CD4-positive, alpha-beta T cell treated with Interleukin-1 beta for 1 hour (primary cell): ENCODE measurements around the gene GSTM3.

Experiments
- DNase-seq, 2 donors: peaks; one replicate each; pipeline ENCODE4 v3.0.0-alpha.2; 2020 to 2022

The GSTM3 gene

DNA sequence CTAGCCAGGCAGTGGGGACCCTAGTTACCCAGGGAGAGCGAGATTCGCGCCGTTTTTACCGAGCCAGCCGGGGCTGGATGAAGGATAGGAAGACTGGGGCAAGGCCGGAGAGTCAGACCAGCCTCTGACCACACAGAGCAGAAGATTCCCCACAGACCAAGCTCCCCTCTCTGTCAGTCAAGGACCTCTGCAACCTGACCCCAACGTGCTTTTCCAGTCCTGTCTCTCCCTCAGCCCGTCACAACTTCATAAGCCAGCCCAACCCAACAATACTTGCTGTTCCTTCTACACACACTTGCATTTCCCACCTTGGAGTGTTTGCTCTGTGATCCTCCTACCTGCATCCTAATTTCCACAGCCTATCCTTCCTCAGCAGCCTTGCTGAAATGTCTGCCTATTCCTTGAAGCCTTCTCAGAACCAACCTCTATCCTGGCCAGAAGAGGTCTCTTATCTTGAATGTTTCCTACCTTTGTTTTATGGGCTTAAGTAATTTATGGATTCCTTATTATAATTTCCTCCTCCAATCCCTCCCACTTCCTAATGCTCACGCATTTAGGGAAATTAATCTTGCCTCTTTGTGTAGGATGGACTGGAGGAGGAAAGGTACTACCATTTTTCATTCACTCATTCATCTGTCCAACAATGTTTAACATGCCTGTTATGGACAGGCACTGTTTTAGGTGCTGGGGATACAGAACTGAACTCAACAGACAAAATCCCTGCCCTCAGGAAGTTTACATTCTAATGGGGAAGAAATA, at the start of gene GSTM3:
TSS of gene GSTM3 (minus strand) at position 424 of the 759 bp plus-strand sequence. CDS start 751 bp downstream, outside the sequence.
- DNase-seq, result no peak

DNA sequence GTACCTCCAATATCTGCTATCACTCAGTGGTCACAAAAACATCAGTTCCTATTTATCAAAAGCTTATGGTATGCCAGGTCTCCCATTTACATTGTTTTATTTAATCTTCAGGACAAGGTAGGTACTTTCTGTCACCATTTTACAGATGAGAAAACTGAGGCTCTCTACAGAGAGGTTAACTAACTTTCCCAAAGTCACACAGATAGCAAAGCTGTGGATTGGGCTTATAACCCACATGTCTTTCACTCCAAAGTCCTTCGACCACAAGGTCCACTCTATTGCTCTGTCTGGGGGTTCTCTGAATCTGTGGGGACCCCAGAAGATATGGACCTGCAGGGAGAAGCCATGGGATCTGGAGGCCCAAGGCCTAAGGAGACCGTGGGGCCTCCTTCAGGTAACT, 49.5 kb upstream of the GSTM3 start:
- no peak for DNase-seq

DNA sequence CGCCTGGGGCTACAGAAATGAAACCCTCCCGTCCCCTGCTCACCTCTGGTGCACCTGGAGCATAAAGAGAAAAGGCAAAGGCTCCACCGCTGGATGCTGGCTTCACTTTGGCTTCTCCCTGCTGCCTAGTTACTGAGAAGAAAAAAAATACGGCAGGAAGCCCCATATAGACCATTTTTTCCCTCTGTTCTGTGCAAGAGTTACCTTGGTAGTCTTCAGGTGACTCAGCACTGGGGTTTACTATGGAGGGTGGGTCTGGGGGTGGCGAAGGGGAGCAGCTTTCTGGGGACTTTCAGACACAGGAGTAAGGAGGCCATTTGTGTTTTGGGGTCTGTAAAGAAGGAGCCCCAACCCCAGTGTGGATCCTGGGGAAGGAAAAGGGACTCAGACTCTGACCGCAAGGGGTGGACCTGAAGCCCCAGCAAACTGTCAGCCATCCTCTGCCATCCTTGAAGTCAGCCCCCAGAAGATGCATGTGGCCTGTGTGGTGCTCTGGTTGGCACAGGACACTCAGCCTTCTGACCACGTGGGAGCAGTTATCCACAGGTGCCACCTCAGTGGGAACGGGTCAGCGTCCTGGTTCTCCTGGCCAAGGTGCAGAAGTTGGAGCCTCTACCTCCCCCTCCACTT, 48.8 kb upstream of the GSTM3 start:
- DNase-seq, result no peak

DNA sequence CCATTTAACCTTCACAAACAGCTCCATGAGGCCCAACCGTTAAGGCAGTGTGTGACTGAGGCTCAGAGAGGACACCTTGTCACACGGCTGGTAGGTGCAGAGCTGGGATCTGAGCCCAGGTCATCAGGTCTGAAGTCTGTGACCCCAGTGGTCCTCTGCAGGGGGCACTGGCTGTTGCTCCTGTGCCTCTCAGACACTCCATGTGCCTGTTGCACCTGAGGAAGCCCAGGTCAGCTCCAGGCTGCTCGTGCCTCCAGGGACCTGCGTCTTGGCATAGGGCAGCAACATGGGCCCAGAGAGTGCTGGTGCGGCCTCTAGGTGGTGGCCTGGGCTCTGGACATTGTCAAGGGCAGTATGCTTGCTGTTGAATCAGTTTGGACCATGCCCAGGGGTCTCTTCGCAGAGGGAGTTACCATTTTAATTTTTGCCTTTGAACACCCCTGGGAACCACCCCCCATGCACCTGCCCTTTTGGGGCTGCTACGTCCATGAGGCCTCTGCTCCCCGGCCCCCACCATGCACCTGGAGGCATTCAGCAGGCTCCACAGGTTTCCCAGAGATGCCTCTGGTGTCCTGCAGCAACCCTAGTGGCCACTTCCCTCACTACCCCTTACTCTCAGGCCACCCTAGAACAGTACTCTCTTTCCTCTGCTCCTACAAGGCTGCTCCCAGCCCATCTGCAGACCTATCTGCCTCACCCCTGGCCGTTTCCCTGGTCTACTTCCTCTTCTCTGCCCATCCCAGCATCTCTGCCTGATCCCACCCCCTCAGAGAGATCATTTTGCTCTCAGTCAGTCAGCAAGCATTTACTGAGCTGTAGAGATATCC, 48.1 kb upstream of the GSTM3 start:
- no peak for DNase-seq

DNA sequence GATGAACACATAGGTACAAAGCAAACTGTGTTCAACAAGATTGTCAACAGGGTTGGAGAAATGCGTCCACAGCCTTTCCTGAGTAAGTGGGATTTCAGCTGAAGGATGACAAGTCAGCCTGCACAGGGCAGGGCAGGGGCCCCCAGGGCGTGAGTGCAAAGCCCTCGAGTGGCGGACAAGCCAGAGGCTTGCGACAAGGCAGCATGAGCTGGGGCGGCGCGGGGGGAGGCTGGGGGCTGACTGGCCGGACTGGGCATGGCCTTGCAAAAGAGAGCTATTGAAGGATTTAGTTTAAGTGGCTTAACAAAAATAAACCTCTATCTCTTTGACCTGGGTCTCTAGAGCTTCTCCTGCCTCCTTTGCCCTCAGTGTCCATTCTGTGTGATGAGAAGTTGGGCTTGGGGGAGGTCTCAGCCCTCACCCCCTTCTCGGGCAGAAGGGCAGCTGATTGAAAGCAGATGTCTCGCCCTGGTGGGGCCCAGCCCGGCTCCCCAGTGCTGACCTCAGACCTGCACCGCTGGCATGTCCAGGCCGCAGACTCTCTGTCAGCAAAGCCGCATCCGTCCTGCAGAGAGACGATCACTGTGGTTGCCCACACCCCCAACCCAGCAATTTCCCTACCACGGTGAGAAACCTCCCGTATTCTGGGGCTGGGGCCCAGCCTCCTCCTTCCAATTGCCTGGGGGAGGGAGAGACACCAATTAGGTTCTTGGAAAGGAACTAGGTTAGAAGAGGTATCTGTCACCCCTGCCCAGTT, 47.2 kb upstream of the GSTM3 start:
- DNase-seq, result peak in 1 of 2 donors; percentile 28

DNA sequence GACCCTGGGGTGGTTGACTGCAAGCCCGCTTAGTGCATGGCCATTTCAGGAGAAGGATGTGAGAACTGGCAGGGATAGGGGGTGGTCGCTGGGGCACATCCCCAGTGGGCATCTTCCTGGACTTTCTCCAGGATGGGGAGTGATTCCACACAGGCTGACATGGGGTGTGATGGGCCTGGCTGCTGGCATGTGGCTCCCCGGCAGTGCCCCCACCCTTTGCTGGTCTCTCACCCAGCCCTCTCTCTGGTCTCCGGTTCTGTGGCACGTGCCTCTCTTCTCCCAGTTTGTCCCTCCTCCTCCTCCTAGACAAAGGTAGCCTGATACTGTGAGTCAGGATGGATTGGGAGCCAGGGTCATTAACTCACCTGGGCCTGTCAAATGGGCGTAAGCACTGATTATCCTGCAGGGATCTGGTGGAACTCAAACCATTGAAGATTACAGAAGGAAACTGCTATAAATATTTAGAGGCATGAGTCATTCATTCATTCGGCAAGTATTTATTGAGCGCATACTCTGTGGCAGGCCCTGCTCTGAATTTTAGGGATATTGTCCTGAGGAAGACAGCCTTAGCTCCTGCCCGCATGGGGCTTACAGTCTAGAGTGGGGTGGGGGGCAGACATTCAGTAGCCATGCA, 46.5 kb upstream of the GSTM3 start:
- DNase-seq, result no peak

DNA sequence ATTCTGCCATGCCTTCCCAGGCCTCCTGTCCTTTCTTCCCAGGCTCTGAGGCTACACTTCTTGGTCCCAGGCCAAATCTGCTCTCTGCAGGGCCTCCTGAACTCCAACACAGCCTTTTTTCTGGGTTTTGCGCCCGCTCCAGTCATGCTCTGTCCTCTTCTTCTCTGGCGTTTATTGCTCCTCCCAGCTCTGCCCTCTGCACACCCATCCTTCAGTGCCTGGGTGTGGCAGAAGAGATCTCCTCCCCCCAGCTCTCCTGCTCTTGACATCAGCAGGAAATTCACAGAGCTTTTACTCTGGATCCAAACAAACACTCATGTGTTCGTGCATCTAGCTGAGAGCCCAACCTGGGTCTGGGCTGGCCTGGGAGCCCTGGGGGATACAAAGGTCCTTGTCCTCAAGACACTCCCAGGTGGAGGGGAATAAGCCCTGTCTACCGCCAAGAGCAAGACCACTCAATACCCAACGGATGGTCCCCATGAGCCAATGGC, 45.7 kb upstream of the GSTM3 start:
- no peak for DNase-seq

DNA sequence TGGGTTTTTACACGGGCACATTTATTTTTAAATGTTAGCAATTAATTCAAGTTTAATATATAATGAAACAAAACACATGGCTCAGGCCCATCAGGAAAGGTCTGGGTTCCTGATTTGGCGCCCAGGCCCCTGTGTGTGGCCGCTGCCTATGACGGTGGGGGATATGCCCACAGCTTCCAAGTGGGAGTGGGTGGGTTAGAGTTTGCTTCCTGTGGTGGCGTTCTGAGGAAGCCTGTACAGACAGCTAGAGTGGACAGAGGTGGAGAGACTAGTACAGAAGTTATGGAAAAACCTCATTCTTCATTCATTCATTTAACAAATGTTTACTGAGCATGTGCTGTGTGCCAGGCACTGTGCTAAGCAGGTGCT, 45.3 kb upstream of the GSTM3 start:
- DNase-seq, result no peak

DNA sequence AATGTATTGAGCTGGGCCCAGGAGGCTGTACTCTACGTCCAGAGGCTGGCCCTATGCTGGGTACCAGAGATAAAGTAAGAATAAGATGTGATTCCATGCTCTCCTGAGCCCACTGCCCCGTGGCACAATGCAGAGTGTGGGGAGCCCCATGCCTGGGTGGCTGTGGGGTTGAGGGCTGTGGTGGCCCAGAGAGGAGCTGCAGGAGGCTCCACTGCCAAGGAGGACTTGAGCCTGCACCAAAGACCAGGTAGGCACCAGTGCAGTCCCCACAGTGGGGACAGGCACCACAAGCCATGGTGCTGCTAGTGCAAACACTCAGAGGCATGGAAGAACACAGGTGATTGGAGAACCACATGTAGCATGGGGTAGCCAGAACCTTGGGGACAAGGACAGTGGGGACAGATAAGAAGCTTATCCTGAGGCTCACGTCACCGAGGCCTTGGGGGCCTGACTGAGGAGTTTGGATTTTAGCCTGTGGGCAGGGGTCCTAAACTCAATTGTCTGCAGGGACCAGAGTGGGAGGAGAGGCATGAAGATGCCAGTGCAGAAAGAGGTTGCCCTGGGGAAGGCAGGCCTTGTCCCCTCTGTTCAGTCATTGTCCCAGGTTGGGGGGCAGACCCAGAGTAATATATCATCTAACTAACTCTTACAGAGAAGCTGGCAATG, 44.7 kb upstream of the GSTM3 start:
- no peak for DNase-seq

DNA sequence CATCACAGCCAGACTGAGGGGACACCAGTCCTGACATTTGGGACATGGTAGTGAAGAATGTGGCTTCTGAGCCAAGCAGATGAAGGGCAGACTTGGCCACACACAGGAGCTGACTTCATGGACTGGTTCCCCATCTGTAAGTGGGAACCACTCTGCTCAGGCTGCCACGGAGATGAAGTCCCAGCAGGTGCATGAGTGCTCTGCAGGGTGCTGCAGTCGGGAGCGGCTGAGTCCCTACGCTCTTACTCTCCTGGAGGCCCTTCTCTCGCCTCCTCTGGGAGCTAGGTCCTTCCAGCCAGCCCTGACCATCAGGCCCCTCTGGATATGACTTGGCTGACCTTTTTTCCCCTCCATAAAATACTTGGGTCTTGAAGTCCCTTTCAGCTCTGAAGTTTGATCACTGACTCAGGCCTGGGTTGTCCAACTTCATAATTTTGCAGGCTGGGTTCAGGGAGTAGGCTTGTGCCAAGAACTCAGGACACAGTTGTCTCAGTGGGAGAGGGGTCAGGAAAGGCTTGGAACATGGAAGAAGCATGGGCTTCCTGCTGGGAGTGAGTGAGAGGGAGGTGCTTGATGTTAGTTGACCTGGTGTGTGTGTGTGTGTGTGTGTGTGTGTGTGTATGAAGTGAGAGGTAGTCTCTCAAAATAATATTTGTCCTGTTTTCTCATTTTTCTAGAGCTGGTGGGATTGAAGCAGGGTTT, 43.9 kb upstream of the GSTM3 start:
- no peak for DNase-seq

DNA sequence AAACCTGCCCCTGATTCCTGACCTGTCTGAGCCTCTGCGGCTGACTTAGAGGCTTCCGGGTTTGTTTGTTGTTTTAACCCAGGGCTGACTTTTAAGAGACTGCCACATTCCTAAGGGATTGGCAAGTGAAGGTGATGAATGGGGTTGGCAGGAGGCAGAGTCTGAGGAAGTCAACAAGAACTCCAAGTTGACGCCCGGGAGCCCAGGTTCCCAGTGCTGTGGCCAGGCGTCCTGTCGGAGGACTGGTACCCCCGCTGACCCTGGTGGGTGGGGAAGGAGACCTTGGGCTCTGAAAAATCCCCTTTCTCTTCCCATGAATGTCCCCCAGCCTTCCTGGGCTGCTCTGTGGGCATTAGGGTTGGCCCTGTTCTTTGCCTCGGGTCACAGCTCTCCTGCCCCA, 42.6 kb upstream of the GSTM3 start:
- no peak for DNase-seq

DNA sequence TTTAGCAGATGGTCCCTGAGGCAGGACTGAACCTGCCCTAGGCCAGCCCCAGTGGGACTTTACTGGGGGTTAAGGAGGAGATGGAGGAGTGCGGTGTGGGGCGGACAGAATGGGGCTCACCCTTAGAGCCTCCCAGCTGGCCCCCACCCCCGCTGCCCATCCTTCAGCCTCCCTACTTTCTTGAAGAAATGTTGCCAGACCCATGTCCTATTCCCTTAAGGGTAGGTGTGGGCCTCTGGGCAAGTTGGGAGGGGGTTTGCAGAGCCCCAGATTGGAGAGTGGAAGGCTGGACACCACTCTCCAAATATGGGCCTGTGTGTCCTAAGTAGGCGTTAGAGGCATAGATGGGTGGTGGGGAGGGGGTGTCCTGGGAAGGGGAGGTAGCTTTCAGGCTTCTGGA, 42.1 kb upstream of the GSTM3 start:
- no peak for DNase-seq

DNA sequence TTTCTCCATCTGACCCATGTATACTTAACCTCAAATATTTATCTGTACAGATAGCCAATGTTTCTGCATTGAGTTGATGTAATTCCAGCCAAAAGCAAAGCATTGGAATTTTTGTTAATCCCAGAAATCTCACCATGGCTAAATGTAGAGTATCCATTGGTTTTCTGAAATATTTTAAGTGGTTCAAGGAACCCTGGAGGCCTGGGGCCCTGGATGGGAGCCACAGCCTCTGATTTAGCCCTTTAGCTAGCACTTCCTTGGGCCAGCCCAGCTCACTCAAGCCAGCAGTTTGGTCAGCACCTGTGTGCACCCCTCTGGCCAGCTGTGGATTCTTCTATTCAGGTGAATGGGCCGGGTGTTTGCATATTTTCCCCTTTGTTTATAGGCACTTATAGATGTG, 41.7 kb upstream of the GSTM3 start:
- DNase-seq, result no peak

DNA sequence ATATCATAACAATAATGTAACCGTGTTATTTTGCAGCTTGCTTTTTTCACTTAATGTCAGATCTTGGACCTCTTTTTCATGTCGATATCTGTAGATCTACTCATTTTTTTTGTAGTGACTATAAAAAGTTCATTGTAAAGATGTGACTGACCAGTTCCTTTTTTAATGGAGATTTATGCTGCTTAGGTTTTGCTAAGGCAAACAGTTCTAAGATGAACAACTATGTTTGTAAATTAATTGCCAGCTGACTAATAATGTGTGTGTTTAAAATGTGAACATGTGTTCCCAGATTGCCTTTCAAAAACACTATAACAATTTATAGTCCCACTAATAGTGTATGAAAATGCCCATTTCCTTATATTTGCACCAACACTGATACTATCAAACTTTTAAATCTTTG, 41.0 kb upstream of the GSTM3 start:
- no peak for DNase-seq

DNA sequence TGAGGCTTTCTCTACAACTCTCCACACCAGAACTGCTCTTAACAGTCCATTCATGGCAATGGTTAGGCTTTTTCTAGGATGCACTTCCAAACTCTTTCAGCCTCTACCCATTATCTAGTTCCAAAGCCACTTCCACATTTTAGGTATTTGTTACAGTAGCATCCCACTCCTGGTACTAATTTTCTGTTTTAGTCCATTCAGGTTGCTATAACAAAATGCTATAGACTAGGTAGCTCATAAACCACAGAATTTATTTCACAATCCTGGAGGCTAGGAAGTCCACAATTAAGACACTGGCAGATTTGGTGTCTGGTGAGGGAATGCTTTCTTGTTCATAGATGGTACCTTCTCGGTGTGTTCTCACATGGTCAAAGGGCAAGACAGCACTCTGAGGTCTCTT, 40.1 kb upstream of the GSTM3 start:
- no peak for DNase-seq

DNA sequence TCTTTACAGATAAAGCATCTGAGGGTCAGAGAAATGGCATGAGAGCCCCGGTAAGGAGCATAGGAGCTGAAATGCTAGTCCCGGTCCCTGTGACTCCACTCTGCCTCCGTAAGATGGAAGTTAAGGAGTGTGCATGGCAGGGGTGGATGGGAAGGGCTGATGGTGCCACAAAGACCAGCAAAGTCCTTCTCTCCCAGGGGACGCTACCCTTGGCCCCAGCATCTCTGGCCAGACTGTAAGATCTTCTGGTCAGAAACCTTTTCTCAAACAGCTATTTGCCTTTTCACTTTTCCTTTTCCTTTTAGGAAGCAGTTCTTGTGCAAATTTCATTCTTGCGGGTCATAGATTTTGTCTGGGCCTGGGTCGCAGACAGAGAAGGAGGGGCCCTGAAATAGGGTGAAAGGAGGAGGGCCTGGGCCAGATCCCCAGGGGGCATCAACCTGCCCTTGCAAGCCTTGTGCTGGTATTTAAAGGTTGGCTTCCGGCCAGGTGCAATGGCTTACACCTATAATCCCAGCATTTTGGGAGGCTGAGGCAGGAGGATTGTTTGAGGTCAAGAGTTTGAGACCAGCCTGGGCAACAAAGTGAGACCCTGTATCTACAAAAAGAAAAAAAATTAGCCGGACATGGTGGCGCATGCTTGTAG, 37.3 kb upstream of the GSTM3 start:
- no peak for DNase-seq

DNA sequence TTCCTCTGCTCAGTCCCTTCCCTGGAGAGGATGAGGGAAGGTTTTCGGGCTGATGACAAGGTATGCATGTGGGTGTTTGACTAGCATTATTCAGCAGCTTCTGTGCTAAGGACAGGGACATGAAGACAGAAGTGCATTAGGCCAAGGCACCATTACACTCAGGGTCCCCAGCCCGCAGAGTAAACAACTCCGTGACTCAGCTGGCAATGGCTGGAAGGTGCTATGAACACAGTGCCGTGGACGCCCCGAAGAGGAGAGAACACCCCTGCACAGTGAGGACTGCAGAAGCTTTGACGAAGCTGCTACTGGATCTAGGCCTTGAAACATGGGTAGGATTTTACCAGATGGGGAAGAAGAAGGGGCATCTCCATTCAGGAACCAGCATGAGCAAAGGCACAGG, 36.6 kb upstream of the GSTM3 start:
- no peak for DNase-seq

DNA sequence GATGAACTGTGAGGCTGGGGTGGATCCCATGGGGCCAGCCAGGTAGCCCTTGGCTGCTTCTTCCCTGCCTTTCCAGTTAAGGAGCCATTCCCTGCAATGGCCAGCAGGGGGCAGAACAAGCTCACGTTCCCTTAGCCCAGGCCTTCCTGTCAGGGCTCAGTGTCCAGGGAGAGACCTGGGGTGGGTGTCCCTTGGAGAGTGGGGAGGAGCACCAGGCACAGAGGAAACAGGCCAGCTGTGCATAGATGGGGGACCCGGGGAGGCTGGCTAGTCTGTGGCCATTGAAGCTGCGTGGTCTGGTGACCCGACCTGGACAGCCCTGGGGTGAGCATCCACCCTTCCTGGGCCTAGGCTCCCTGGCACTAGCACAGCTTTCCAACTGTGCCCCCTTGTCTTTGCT, 36.1 kb upstream of the GSTM3 start:
- DNase-seq, result peak; percentile 80 to 82

DNA sequence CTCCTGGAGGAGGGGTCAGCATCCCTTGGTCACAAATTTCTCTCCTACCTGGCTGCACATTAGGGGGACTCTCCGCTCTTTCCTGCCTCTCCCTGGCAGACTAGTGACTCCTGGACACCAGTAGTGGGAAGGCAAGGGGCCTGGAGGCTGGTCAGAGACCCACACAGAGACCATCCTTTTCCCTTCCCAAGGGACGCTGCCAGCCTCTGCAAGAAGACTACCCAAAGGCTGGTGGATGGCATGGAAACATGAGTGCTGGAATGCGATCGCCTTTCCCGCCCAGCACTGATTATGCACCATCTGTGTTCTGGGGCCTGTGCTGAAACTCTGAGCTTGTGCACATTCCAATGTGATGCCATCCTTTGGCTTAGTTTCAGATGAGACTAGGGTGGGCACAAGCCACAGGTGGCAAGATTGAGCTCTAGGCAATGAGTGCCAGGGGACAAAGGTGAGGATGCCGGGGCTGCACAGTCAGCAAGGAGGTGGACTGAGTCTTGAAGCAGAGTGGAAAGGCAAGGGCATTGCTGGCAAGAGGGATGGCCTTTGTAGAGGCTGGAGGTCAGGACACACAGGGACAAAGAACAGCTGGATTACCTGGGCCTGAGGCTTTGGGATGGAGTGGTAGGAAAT, 35.5 kb upstream of the GSTM3 start:
- DNase-seq, result no peak

DNA sequence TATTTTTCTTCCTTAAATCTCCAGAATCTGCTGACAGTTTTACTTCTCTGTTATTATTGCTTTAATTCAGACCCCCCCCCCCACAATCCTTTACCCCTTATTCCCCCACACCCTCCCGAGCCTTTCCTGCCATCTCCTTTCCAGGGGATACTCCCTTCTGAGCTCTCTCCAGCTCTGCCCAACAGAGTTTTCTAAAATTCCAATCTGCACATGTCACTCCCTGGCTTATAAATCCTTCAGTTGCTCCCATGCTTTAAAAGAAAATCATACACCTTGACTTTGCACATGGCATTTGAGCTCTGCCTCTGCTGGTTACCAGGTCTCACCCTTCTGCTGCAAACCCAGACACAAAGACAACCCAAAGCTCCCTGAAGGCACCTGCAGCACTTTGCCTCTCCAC, 34.6 kb upstream of the GSTM3 start:
- DNase-seq, result no peak
